Measurements from ENCODE around the gene SHISA4.
"Not testable (repeated sequence)": the region's sequence is repeated elsewhere in the genome, so short reads cannot be mapped to it uniquely, and the experiment has no call there.

Gene SHISA4

DNA sequence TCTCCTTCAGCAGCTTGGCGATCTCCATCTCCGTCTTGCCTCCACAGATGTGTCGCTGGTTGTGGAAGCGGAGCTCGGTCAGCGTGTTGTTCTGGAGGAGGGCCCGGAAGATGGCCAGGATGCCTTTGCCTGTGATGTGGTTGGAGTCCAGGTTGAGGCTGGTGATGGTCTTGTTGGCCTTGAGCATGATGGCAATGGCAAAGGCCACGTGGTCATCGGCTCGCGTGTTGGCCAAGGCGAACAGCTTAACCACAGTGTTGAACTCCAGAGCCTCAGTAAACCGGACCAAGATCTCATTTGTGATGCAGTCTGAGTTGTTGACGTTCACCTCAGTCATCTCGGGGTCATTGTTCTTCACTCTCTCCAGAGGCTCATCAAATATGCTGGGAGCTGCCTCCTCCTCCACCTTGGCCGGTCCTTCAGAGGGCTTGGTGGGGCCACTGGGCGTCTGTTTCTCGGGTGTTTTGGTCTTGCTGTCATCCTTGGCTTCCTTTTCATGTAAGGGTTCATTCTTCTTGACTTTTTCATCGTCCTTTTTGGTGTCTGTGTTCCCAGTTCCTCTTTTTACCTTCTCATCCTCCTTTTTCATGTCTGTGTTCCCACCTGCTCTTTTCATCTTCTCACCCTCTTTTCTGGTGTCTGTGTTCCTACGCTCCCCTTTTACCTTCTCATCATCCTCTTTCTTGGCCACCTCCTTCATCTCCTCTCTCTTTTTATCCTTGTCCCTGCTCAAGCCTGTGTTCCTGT lies 11.2 kb downstream of the SHISA4 start:
- no peak for DNase-seq

DNA sequence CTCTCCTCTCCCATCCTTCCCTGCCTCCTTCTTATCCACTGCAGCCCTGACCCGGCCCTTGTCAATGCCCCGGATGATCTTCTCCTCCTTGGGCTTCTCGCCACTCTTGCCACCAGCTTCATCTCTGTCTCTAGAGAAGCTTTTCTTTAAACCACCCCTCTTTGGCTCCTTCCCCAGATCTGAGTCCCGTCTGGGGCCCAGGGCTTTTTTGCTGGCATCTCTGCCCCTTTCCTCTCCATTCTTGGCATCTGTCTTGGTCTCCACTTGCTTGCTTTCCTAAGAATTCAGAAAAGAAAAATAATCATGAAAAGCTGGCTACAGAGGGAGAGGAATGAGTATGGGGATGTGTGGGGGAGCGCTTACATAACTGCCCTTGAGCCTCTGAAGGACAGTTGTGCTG lies 11.8 kb downstream of the SHISA4 start:
- DNase-seq = no peak

DNA sequence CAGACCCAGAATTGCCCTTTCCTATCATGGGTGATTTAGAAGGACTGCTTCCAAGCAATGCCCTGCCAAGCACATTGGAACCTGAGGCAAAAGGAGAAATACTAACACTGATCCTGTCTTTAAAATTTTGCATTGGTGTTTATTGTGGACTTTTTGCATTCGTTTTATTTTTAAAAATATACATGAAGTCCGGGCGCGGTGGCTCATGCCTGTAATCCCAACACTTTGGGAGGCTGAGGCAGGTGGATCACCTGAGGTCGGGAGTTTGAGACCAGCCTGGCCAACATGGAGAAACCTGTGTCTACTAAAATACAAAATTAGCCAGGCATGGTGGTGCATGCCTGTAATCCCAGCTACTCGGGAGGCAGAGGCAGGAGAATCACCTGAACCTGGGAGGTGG lies 12.3 kb downstream of the SHISA4 start:
- DNase-seq = not testable (repeated sequence)

DNA sequence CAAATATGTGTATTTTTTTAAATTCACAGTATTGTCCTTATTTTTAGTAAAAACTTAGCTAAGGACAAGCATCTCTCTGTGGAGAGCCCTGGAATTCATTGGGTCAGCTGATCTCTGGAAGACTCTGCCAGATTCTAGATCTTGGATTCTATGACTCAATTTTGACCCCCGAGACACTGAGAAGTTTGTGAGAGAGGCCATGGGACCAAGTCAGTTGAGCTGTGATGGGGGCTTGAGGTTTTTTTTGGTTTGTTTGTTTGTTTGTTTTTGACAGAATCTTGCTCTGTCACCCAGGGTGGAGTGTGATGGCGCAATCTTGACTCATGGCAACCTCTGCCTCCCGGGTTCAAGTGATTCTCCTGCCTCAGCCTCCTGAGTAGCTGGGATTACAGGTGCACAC lies 13.5 kb downstream of the SHISA4 start:
- DNase-seq = no peak

DNA sequence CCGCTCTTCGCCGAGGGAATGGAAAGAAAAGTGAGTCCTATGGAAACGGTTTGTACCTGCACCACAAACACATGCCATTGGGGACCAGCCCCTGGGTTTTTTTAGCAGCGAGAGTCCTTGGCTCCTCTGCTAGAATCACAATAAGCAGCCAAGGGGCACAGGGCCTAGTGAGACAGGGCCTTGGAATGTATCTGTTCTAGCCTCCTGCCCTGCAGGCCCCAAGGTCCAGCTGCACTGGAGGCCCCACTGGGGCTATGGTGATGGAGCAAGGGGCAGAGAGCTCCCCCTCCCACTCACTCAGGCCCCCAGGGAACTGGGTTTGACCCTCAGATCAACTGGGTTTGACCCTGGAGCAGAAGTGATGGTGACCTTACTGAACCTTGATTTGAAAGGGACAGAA lies 14.4 kb downstream of the SHISA4 start:
- DNase-seq = no peak

DNA sequence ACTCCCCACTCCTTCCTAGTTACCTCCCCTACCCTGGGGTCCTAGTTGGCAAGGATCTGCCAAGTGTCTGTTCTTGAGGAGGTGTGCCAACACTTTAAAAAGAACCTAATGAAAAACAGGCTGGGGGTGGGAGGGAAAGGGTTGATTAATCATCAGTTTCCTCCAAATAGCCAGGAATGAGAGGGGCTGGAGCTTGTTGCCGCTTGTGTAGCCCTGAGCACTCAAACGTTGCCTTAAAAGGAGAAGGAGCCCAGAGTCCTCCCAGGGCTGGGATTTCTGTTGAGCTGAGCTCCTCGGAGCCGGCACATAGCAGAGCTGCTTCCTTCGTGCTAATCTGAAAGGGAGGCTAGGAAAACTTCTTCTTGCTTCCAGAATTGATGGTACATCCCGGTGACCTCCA lies 15.9 kb downstream of the SHISA4 start:
- DNase-seq = no peak

DNA sequence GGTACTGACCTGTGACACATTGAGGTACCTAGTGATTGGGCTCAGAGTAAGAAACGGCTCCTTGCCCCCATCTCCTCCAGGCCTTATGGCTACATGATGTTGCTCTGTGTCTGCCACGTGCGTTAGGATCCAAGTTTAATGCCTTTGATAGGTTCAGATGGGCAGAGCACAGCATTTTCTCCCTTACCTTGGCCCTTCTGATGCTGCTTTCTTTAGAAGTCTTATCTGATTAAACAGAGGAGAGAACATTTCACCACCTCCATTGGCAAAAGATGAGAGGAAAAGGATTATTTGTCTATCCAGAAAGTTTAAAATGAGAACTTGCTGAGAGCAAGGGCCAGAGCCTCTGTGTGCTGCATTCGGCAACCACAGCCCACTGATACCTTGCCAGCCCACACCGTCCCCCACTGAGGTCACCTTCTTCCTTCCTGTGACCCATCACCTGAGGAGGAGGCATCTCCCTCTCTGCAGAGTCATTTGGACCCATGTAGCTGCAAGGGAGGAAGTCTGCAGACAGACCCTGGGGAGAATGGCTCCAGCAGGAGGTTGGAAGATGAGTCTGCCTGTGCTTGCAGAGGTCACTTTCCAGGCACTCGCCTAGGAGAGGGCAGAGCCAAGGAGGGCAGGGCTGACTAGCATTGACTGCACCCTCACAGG lies 16.7 kb downstream of the SHISA4 start:
- no peak for DNase-seq

DNA sequence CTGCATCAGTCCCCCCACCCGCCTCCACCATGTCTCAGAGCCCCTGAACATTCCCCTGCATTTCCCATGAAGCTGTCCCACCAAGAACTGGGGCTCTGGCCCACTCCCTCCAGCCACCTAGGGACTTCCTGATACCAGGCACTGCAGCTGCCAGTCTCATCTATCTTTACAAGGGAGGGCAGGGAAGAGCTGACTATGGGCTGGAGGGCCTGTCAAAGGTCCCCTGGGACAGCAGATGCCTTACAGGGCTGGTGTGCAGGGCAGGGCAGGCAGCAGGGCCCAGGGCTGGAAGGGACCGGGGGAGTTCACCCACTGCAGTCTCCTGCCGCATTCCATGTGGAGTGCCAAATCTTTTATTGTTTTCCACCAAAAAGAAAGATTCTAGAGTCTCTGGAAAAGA lies 17.6 kb downstream of the SHISA4 start:
- no peak for DNase-seq

DNA sequence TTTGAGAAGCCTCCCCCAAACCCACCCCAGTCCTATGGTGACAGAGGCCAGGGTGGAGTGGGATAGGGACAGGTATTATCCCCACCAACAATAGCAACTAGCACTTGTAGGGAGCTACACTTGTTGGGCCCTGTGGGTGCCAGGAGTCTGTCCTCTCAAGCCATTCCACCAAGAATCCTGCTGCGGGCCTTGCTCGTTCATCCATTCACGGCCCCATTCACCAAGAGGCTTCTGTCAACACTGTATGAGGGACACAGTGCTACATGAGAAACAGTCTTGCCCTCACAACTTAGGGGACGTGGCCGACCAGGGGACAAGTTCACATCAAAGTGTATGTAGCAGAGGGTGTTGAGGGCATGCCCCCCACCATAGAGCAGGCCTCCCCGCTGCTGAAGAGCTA lies 18.9 kb downstream of the SHISA4 start:
- no peak for DNase-seq

DNA sequence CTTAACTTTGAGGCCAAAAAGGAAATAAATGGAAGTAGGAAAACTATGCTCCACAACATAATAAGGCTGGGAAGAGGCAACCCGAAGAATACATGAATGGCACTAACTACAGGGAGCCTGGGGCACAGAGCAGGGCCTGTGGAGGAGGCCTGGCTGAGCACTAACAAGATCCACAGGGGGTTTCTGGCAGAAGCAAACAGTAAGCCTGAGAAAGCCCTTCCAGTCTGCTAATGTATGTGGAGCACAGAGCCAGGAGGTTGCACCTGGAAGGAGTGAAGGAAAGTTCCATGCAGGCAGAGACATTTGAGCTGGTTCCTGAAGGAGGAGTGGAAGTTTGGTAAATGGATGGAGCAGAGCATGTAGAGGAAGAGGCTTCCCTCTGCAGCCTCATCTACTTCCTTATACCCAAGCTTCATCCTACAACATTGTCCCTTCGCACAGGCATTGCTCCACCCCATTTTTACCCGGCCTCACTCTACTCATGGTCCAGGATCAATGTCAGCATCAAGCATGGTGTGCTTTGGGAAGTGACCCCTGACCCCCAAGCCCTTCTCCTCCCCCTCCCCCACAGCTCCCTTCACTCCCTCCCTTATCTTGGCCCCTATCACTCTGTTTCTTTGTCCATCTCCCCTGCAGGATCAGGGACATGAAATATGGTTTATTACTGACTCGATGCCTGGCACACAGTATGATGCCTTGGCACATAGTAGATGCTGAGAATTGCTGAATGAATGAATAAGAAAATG lies 23.3 kb downstream of the SHISA4 start:
- no peak for DNase-seq

DNA sequence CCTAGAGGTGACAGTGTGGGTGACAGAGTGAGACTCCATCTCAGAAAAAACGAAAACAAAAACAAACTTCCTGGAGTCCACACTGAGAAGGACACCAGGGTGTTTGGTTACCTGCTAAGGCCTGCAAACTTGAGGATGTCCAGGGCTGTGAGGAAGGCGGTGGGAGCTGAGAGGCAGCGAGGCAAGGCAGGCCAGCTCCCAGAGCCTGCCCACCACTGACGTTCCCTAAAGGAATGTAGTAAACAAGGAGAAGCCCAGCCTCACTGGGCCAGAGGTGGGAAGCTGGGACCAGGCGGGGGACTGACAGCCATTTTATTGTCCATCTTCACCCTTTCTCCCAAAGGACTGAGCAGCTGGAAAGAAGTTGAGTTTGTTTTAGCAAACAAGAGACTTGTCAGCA lies 24.1 kb downstream of the SHISA4 start:
- no peak for DNase-seq

DNA sequence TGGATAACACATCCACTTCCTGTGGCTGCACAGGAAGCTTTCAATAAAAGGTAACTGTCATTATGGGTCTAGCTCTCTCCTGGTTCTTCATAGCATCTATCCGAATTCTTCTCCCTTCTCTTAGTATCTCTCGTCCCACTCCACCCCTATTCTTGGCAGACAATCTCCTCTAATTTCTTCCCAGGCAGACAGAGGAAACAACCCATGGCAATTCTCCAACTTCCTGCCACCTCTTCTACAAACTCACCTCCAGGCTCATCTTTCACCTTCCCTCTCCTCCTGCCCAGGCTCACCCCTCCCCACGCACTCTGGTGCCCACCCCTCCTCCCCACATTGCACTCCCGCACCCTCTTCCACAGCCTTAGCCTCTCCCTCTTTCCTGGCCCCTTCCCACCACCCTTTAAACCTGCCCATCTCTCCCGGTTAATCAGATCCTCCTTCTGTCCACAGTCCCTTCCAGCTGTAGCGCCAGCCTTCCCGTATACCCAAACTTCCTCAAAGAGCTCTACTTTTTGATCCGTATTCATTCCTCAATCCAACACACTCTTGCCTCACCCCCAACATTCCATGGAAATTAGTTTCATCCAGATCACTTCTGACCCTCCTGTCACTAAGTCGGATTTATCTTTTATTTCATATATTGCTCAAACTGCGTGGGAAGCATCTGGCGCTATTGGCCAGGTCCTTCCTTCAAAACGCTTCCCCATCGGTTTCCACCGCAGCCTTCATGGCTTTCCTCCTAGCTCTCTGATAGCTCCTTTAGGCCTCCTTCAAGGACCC lies 25.9 kb downstream of the SHISA4 start:
- no peak for DNase-seq

DNA sequence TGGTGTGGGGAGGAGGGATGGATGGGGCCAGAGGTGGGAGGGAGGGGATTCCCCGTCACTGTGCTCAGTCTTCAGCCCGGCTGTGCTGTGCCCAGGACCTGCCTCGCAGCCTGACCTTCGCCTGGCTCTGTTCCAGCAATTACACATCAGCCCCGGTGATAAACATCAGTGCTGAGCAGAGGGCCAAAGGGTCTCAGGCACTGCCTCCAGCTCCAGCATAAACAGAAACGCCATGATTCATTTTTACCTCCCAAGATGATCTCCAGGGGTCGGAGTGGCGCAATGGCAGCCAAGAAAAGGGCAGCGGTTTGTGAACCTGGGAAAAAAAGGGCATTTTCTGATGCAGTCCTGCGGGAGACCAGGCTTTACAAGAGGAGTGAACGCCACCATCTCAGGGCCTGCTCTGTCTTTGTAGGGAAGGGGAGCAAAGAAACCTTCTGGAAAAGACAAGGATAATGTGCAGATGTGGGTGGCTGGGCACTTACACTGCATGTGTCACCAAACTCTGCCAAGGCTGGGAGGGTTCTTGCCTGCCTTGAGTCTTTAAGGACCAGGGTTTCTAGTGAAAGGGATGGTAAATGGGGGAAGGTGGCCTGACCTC lies 28.1 kb downstream of the SHISA4 start:
- DNase-seq = no peak

DNA sequence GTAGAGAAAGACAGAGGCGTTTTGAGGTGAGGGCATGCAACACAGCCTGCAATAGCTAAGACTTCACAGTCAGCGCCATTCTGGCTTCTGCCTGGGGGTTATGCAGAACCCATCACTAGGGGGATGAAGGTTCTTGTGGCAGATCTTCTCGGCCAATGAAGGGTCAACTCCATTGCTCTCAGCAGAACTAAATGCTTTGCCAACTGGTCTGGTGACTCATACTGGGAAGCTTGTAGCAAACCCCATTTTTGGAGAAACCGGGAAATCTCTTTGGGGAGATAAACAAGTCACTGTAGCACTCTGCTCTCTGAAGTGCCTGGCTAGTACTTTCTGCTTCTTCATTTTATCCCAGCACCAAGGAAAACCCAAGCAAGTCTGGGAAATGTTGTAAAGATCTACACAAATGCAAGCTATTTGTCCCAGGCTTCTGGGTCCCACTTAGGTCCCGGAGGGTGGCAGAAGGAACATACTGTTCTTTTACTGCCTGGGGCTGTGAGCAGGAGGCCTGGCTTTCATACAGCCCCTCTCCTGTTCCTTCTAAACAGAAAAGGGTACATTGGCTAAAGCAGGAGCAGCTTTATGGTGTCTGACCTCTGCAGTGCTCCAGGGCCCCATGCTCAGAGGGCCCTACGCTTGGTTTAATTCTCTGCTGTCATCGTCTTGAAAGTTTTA lies 28.8 kb downstream of the SHISA4 start:
- DNase-seq = no peak

DNA sequence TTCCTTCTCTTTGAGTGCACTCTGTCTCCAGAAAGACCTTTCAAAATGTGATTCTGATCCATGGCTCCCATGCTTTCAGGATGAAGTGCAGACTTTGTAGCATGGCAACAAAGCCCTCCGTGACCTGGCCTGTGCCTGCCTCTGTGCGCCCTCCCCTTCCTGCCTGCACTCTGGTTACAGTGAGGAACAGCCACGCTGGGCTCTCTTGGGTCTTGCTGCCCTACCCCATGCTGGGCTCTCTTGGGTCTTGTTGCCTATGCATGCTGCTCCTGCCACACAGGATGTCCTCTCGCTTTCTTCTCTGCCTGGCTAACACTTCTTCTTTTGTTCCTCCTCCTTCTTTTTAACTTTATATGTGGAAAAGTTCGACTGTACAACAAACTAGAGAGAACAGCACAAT lies 29.6 kb downstream of the SHISA4 start:
- no peak for DNase-seq

DNA sequence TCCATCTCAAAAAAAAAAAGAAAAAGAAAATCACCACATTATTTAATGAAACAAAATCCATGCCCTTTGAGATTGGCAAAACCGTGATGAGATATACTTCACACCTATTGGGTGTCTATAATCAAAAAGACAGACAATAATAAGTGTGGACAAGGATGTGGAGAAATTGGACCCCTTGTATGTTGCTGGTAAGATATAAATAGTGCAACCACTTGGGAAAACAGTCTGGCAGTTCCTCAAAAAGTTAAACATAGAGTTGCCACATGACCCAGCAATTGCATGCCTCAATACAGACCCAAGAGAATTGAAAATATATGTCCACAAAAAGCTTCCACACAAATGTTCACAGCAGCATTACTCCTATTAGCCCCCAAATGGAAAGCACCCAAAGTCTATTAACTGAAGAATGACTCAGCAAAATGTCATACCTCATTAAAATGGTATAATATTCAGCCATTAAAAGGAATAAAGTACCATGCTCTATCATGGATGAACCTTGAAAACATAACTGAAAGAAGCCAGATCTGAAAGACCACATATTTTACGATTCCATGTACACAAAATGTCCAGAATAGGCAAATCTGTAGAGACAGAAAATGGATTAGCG lies 33.4 kb downstream of the SHISA4 start:
- DNase-seq = no peak

DNA sequence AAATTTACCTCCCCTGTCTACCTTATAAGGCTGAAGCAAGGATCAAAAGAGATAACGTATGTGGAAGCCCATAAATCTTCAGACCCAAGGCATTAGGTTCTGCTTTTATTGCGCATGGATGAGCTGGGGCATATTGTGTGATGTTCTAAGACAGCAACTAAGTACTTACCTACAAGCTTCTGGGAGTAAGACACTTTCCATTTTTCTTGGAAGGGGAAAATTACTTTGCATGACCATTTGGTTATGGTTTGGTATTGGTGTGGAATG lies 36.5 kb downstream of the SHISA4 start:
- no peak for DNase-seq

DNA sequence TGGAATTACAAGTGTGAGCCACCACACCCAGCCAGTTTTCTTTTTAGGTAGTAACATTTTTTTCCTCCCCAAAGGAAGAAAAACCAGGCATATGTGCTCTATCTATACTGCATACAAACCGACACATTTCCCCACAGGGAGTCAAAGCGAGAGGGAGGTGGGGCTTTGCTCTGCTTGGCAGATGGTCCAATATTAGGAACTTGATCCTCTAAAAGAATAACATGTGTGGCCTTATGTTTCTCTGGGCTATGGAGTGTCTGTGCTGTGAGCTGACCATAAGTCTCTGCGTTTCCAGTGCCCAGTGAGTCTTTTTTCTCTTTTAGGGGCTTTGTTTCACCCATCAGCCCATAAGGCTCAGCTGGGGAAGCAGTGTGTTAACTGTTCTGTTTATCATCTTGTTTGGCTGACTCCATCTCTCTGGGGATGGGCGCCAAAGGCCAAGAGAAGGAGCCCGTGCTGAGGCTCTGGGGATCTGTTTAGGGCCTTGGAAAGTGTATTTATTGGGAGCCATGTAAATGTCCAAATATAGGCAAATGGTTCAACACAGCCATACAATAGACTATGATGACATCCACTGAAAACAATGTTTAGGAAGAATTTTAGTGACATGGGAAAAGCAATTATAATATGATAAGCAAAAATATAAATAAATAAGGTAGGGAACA lies 37.4 kb downstream of the SHISA4 start:
- no peak for DNase-seq

DNA sequence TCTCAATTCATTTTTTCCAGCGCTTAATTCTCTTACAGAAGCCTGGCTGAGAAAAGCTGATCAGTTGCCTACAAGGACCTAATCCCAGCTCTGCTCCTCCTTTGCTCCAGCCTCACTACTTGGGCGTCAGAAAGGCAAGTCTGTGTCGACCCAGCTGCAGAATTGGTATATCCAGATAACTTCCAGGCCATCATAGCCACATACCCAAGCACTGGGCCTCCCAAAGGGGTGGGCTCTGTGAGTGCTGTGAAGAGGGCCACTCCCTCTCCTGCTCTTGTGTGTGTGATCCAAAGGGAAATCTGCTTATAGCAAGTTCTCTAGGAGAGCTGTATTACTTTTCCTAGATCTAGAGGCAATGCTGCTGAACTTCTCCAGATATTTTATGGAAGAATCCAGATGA lies 39.6 kb downstream of the SHISA4 start:
- DNase-seq = no peak

DNA sequence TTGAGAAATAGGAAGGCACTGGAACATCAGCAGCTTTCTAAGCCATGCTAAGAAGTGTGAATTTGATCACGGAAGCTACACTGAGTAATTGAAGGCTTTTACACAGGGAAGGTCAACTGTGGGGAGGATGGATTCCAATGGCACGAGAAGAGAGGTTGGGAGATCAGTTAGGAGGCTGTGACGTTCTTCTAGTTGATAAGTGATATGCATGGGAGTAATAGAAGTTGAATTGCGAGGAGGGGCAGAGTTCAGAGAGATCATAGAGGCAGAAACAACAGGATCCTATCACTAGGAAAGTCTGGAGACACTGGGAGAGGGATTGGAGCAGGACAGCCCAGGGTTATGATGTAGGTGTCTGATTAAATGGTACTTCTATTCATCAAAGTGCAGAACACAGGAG lies 41.4 kb downstream of the SHISA4 start:
- no peak for DNase-seq

DNA sequence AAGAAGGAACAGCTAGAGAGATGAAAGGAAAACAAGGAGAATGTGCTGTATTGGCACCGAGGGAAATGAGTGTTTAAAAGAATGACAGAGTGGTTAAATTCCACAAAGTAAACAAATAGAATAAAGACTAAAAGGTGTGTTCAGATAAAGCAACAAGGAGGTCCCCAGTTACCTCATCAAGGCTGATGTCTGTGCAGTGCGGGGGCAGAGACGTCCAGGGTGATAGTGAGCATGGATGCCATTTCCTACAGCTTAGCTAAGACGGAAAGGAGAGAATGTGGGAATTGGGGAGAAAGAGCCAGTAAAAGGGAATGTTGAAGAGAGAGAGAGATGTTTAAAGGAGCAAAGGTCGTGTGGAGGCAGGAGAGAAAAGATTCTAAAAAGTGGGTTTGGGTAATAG lies 42.1 kb downstream of the SHISA4 start:
- no peak for DNase-seq

Measured in NCI-H774 (cell line).